A549 (cell line): Measurements from ENCODE around the gene HAVCR2.

Experiments used
- TF ChIP-seq, protein P1 (sequence below): fragments of >200 bp; sonication (Bioruptor Twin); formaldehyde crosslinking; IDR thresholded peaks from 3 replicates; pipeline ENCODE4 v1.5.1; 2016
- TF ChIP-seq, protein P2 (sequence below): fragments of 150-350 bp; IDR thresholded peaks from 2 replicates; pipeline ENCODE4 v1.6.1; 2014; ENCODE audit warnings: low read depth, mild to moderate bottlenecking, low read length

DNA sequence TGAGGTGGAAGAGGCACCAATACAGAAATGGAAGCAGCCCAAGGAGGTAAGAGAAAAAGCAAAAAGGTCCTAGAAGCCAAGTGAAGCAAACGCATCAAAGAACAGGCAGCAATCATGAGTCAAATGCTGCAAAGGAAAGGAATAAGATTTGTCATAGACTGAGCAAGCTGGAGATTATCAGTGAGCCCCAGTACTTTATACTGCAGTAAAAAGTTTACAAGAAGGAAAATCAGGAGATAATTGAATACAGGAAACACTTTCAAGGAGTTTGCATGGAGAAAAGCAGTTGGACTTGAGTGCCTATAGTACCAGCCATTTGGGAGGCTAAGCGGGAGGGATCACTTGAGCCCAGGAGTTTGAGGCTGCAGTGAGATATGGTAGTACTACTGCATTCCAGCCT is 42.8 kb downstream of the HAVCR2 start:
- TF ChIP-seq, protein P1, sequence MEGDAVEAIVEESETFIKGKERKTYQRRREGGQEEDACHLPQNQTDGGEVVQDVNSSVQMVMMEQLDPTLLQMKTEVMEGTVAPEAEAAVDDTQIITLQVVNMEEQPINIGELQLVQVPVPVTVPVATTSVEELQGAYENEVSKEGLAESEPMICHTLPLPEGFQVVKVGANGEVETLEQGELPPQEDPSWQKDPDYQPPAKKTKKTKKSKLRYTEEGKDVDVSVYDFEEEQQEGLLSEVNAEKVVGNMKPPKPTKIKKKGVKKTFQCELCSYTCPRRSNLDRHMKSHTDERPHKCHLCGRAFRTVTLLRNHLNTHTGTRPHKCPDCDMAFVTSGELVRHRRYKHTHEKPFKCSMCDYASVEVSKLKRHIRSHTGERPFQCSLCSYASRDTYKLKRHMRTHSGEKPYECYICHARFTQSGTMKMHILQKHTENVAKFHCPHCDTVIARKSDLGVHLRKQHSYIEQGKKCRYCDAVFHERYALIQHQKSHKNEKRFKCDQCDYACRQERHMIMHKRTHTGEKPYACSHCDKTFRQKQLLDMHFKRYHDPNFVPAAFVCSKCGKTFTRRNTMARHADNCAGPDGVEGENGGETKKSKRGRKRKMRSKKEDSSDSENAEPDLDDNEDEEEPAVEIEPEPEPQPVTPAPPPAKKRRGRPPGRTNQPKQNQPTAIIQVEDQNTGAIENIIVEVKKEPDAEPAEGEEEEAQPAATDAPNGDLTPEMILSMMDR: no peak
- TF ChIP-seq, protein P2, sequence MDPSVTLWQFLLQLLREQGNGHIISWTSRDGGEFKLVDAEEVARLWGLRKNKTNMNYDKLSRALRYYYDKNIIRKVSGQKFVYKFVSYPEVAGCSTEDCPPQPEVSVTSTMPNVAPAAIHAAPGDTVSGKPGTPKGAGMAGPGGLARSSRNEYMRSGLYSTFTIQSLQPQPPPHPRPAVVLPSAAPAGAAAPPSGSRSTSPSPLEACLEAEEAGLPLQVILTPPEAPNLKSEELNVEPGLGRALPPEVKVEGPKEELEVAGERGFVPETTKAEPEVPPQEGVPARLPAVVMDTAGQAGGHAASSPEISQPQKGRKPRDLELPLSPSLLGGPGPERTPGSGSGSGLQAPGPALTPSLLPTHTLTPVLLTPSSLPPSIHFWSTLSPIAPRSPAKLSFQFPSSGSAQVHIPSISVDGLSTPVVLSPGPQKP: no peak
